GM12878 (cell line): ENCODE data around the gene GRAMD2B. TPM values are rescaled to one million over a fixed set of nuclear protein-coding genes. Genes with fewer than 3 reads are reported as not detected.
A peak's percentile ranks its signal among the peaks of the same experiment; 100 is the strongest.

Experiments
- ASH2L ChIP-seq: fragments of 300-600, 200-600 bp; sonication (generic); IDR thresholded peaks from 2 replicates; pipeline ENCODE4 v1.6.1; 2017; ENCODE audit warnings: low read depth, mild to moderate bottlenecking, borderline replicate concordance
- BHLHE40 ChIP-seq, 2 experiments: fragments of 450-650 bp in 1 of 2; IDR thresholded peaks; 2 replicates each; pipeline ENCODE4 v1.6.1; 2011 to 2017; ENCODE audit warnings: low read depth in 2 of 2, borderline replicate concordance in 1 of 2, improper control_type of control experiment in 1 of 2, low read length in 1 of 2, mild to moderate bottlenecking in 1 of 2
- BMI1 ChIP-seq: fragments of 450-650 bp; IDR thresholded peaks from 2 replicates; pipeline ENCODE4 v1.6.1; 2016; ENCODE audit warnings: mild to moderate bottlenecking, moderate library complexity, borderline replicate concordance
- BRCA1 ChIP-seq: IDR thresholded peaks from 2 replicates; pipeline ENCODE4 v1.6.1; 2011; ENCODE audit warnings: low read depth, low read length, improper control_type of control experiment
- CBX3 ChIP-seq: fragments of 200-600 bp; sonication (generic); IDR thresholded peaks from 2 replicates; pipeline ENCODE4 v1.6.1; 2016; ENCODE audit warnings: low read depth, borderline replicate concordance
- EED ChIP-seq: sonication (generic); IDR thresholded peaks from 2 replicates; pipeline ENCODE4 v1.6.1; 2016; ENCODE audit warnings: antibody characterized with exemption, low read depth
- EGR1 ChIP-seq, 2 experiments: IDR thresholded peaks; 1 replicate in 1 of 2; 2 replicates in 1 of 2; pipeline ENCODE4 v1.6.1; 2011 to 2012; ENCODE audit warnings: low read depth in 2 of 2, low read length in 2 of 2, borderline replicate concordance in 1 of 2, mild to moderate bottlenecking in 1 of 2, moderate library complexity in 1 of 2
- HDAC6 ChIP-seq: fragments of 200-600 bp; sonication (generic); IDR thresholded peaks from one replicate; pipeline ENCODE4 v1.8.0; 2017; ENCODE audit warnings: antibody characterized with exemption; ENCODE audit not compliant: unreplicated experiment
- KDM1A ChIP-seq: fragments of 200-600 bp; sonication (generic); IDR thresholded peaks from 2 replicates; pipeline ENCODE4 v1.6.1; 2016; ENCODE audit warnings: borderline replicate concordance
- NR2C1 ChIP-seq: fragments of 450-650 bp; IDR thresholded peaks from 2 replicates; pipeline ENCODE4 v1.6.1; 2017; ENCODE audit warnings: antibody characterized with exemption, mild to moderate bottlenecking, moderate library complexity
- NRF1 ChIP-seq: conservative IDR thresholded peaks from 2 replicates; pipeline ENCODE4 v1.6.1; 2011; ENCODE audit warnings: mild to moderate bottlenecking, low read depth, low read length, improper control_type of control experiment
- POU2F2 ChIP-seq: IDR thresholded peaks from 3 replicates; pipeline ENCODE4 v1.6.1; 2011; ENCODE audit warnings: low read depth, mild to moderate bottlenecking, low read length, borderline replicate concordance
- RAD21 ChIP-seq: IDR thresholded peaks from 2 replicates; pipeline ENCODE4 v1.6.1; 2011; ENCODE audit warnings: mild to moderate bottlenecking, low read depth, low read length, moderate library complexity; ENCODE audit not compliant: insufficient read depth
- RCOR1 ChIP-seq: conservative IDR thresholded peaks from 2 replicates; pipeline ENCODE4 v1.6.1; 2012; ENCODE audit warnings: low read depth, low read length, improper control_type of control experiment
- STAT3 ChIP-seq: IDR thresholded peaks from 2 replicates; pipeline ENCODE4 v1.6.1; 2011; ENCODE audit warnings: low read depth, low read length, improper control_type of control experiment
- TARDBP ChIP-seq: IDR thresholded peaks from 2 replicates; pipeline ENCODE4 v1.6.1; 2016; ENCODE audit warnings: borderline replicate concordance
- TCF3 ChIP-seq: IDR thresholded peaks from 2 replicates; pipeline ENCODE4 v1.6.1; 2012; ENCODE audit warnings: low read depth, mild to moderate bottlenecking, low read length, borderline replicate concordance; ENCODE audit not compliant: insufficient read depth
- ZBED1 ChIP-seq: IDR thresholded peaks from 2 replicates; pipeline ENCODE4 v1.6.1; 2016; ENCODE audit warnings: borderline replicate concordance
- ZNF24 ChIP-seq: fragments of 450-650 bp; IDR thresholded peaks from 2 replicates; pipeline ENCODE4 v1.6.1; 2017; ENCODE audit warnings: antibody characterized with exemption, mild to moderate bottlenecking
- ZNF384 ChIP-seq: IDR thresholded peaks from 2 replicates; pipeline ENCODE4 v1.6.1; 2012; ENCODE audit warnings: low read depth, mild to moderate bottlenecking, low read length, improper control_type of control experiment, borderline replicate concordance
- polyA plus RNA-seq, 11 experiments: library from polyadenylated mRNA; depleted of rRNA in 4 of 11; unstranded in 6 of 11; stranded (reverse) in 5 of 11; fragments of >200 nt; fragmentation: Nextera tagmentation in 4 of 11; fragmentation: Illumina TruSeq in 1 of 11; extraction: Ambion mirVana in 4 of 11; extraction: Trizol in 1 of 11; gene quantifications; 1 replicate in 1 of 11; 2 replicates in 10 of 11; pipeline versions ENCODE4 v1.2.1 to v1.2.3, GENCODE V29; 2011 to 2016; ENCODE audit warnings: inconsistent platforms in 2 of 11, missing spikeins in 2 of 11, low read depth in 1 of 11
- total RNA-seq, 4 experiments: library from RNA; depleted of rRNA in 3 of 4; stranded (reverse); fragments of >200 nt in 3 of 4; fragmentation: Illumina TruSeq in 1 of 4; extraction: Trizol in 1 of 4; gene quantifications; 2 replicates each; pipeline versions ENCODE4 v1.2.1 to v1.2.3, GENCODE V29; 2013 to 2021
- TF ChIP-seq, protein P1 (sequence below): IDR thresholded peaks from 2 replicates; pipeline ENCODE4 v1.6.1; 2011; ENCODE audit warnings: borderline replicate concordance, low read depth, mild to moderate bottlenecking, moderate library complexity, low read length; ENCODE audit not compliant: insufficient read depth, poor library complexity, severe bottlenecking
- TF ChIP-seq, protein P2 (sequence below): fragments of 150-350 bp; IDR thresholded peaks from 2 replicates; pipeline ENCODE4 v1.6.1; 2014; ENCODE audit warnings: mild to moderate bottlenecking, low read depth, low read length
- TF ChIP-seq, protein P3 (sequence below): fragments of 450-650 bp; IDR thresholded peaks from 2 replicates; pipeline ENCODE4 v1.6.1; 2016; ENCODE audit warnings: mild to moderate bottlenecking
- TF ChIP-seq, protein P4 (sequence below): fragments of 150-350 bp; IDR thresholded peaks from 2 replicates; pipeline ENCODE4 v1.6.1; 2016; ENCODE audit warnings: low read depth, low read length

Gene GRAMD2B
- total and polyA plus RNA-seq, 10 of the 15 experiments (the other 5 are each of a cell fraction or from before 2014, with no cell fraction given) = 1.9 to 21.5 (median 8.4) TPM

DNA sequence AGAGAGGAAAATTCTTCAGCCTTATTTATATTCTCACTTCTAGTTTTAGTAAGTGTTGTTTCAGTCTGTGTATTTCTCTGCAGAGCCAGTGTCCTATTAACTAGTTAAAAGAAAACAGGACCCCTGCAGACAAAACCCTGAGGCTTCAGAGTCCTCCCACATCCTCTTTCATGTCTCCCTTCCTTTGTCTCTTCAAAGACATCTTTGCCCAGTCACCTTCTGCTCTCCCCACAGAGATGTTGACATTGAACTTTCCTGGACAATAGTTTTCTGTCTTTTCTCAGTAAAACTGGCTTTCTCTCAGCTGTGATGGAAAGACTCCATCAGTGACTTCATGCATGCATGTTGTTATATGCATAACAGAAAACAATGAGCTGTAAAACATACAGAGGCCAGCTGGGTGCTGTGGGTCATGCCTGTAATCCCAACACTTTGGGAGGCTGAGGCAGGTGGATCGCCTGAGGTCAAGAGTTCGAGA is 20.2 kb downstream of the GRAMD2B start (continued):
- TF ChIP-seq RAD21 (0 out of 2 replicates have a peak, but pooled peaks have one; percentile 3), NRF1 (no peak), TCF3 (no peak), TARDBP (no peak), NR2C1 (no peak), ZBED1 (peak; percentile 51; the same call in 1 of the 2 replicates), ZNF24 (no peak; the same call in 1 of the 2 replicates), BHLHE40 (IDR thresholded peaks at IDR 0.05; ENCODE audit: borderline replicate concordance in 1 of 2, low read depth in 2 of 2, low read length in 1 of 2) (peak; percentile 13 to 55; a peak in 1 of 4 replicates), EGR1 (IDR thresholded peaks at IDR 0.05; ENCODE audit: borderline replicate concordance in 1 of 2, low read depth in 2 of 2, low read length in 2 of 2) (no peak), RCOR1 (no peak), ZNF384 (no peak), BMI1 (0 out of 2 replicates have a peak, but pooled peaks have one; percentile 31), STAT3 (no peak), ASH2L (no peak), BRCA1 (no peak), KDM1A (no peak), EED (peak; percentile 83), HDAC6 (no peak), CBX3 (no peak), POU2F2 (no peak)
- TF ChIP-seq, protein P1, sequence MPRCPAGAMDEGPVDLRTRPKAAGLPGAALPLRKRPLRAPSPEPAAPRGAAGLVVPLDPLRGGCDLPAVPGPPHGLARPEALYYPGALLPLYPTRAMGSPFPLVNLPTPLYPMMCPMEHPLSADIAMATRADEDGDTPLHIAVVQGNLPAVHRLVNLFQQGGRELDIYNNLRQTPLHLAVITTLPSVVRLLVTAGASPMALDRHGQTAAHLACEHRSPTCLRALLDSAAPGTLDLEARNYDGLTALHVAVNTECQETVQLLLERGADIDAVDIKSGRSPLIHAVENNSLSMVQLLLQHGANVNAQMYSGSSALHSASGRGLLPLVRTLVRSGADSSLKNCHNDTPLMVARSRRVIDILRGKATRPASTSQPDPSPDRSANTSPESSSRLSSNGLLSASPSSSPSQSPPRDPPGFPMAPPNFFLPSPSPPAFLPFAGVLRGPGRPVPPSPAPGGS = no peak
- TF ChIP-seq, protein P2, sequence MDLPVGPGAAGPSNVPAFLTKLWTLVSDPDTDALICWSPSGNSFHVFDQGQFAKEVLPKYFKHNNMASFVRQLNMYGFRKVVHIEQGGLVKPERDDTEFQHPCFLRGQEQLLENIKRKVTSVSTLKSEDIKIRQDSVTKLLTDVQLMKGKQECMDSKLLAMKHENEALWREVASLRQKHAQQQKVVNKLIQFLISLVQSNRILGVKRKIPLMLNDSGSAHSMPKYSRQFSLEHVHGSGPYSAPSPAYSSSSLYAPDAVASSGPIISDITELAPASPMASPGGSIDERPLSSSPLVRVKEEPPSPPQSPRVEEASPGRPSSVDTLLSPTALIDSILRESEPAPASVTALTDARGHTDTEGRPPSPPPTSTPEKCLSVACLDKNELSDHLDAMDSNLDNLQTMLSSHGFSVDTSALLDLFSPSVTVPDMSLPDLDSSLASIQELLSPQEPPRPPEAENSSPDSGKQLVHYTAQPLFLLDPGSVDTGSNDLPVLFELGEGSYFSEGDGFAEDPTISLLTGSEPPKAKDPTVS = no peak
- TF ChIP-seq, protein P3, sequence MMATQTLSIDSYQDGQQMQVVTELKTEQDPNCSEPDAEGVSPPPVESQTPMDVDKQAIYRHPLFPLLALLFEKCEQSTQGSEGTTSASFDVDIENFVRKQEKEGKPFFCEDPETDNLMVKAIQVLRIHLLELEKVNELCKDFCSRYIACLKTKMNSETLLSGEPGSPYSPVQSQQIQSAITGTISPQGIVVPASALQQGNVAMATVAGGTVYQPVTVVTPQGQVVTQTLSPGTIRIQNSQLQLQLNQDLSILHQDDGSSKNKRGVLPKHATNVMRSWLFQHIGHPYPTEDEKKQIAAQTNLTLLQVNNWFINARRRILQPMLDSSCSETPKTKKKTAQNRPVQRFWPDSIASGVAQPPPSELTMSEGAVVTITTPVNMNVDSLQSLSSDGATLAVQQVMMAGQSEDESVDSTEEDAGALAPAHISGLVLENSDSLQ = no peak; the same call in 1 of the 2 replicates
- TF ChIP-seq, protein P4, sequence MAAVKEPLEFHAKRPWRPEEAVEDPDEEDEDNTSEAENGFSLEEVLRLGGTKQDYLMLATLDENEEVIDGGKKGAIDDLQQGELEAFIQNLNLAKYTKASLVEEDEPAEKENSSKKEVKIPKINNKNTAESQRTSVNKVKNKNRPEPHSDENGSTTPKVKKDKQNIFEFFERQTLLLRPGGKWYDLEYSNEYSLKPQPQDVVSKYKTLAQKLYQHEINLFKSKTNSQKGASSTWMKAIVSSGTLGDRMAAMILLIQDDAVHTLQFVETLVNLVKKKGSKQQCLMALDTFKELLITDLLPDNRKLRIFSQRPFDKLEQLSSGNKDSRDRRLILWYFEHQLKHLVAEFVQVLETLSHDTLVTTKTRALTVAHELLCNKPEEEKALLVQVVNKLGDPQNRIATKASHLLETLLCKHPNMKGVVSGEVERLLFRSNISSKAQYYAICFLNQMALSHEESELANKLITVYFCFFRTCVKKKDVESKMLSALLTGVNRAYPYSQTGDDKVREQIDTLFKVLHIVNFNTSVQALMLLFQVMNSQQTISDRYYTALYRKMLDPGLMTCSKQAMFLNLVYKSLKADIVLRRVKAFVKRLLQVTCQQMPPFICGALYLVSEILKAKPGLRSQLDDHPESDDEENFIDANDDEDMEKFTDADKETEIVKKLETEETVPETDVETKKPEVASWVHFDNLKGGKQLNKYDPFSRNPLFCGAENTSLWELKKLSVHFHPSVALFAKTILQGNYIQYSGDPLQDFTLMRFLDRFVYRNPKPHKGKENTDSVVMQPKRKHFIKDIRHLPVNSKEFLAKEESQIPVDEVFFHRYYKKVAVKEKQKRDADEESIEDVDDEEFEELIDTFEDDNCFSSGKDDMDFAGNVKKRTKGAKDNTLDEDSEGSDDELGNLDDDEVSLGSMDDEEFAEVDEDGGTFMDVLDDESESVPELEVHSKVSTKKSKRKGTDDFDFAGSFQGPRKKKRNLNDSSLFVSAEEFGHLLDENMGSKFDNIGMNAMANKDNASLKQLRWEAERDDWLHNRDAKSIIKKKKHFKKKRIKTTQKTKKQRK = no peak
